Sigmoid colon (tissue), 7 donors: ENCODE results near the gene OR52H1. TPM values are rescaled to one million over a fixed set of nuclear protein-coding genes. Genes with fewer than 3 reads are reported as not detected.
A peak's percentile ranks its signal among the peaks of the same experiment; 100 is the strongest.

Experiments
- DNase-seq: peaks from one replicate; pipeline ENCODE4 v3.0.0-alpha.2; 2019
- H3K27ac ChIP-seq, 4 donors: fragments of 200-600 bp; sonication (generic); one replicate each; pipeline ENCODE4 v1.5.1; 2016 to 2019; ENCODE audit warnings: mild to moderate bottlenecking in 1 of 4
- H3K27me3 ChIP-seq, 3 donors: fragments of 200-600 bp; sonication (generic); one replicate each; pipeline ENCODE4 v1.5.1; 2019; ENCODE audit warnings: mild to moderate bottlenecking in 1 of 3
- H3K36me3 ChIP-seq, 4 donors: fragments of 200-600 bp; sonication (generic); one replicate each; pipeline ENCODE4 v1.5.1; 2016 to 2019
- H3K4me1 ChIP-seq, 4 donors: fragments of 200-600 bp; sonication (generic); one replicate each; pipeline ENCODE4 v1.5.1; 2017 to 2019
- H3K4me3 ChIP-seq, 4 donors: fragments of 200-600 bp; sonication (generic); one replicate each; pipeline ENCODE4 v1.5.1; 2017 to 2019; ENCODE audit warnings: mild to moderate bottlenecking in 2 of 4, moderate library complexity in 1 of 4
- H3K9me3 ChIP-seq, 4 donors: fragments of 200-600 bp in 3 of 4; sonication (generic) in 3 of 4; one replicate each; pipeline versions ENCODE4 v1.5.1 to v1.6.1; 2013 to 2019
- CTCF ChIP-seq, 4 experiments: fragments of 450-650 bp in 3 of 4; fragments of 200-600 bp in 1 of 4; IDR thresholded peaks; one replicate each; pipeline ENCODE4 v1.5.1; 2016 to 2019; ENCODE audit warnings: antibody characterized with exemption in 4 of 4, mild to moderate bottlenecking in 3 of 4, moderate library complexity in 2 of 4
- EP300 ChIP-seq, 4 donors: sonication (generic); formaldehyde crosslinking; IDR thresholded peaks; one replicate each; pipeline ENCODE4 v1.6.1; 2017; ENCODE audit warnings: antibody characterized with exemption in 4 of 4
- POLR2A ChIP-seq, 2 donors: fragments of 450-650 bp; IDR thresholded peaks; one replicate each; pipeline ENCODE4 v1.6.1; 2016; ENCODE audit warnings: antibody characterized with exemption in 2 of 2, mild to moderate bottlenecking in 2 of 2, moderate library complexity in 2 of 2
- POLR2AphosphoS5 ChIP-seq, 4 donors: sonication (generic); formaldehyde crosslinking; IDR thresholded peaks; one replicate each; pipeline ENCODE4 v1.6.1; 2017; ENCODE audit warnings: antibody characterized with exemption in 4 of 4
- WGBS, 2 donors: extraction: QIAGEN DNeasy Blood & Tissue Kit; methylation state at CpG; one replicate each; pipeline ENCODE4 v1.1.7; 2013; 5-methylcytosine and 5-hydroxymethylcytosine counted together
- intact Hi-C: fragments of 100-400 bp; cut with DNase I; formaldehyde crosslinking; loops from one replicate; pipeline ENCODE4 v1.15.1; 2023
- polyA plus RNA-seq, 3 donors: library from polyadenylated mRNA; stranded (reverse); fragments of 200-250 nt; gene quantifications; one replicate each; pipeline ENCODE4 v1.2.3, GENCODE V29; 2013
- total RNA-seq, 4 donors: library from RNA; depleted of rRNA; stranded (reverse); fragments of >200 nt; gene quantifications; one replicate each; pipeline ENCODE4 v1.1.0, GENCODE V29; 2016
- donor health status: healthy with polysubstance abuse.
- donor health status: Bipolar disorder and iron deficiency.
- donor health status: healthy.

OR52H1 gene
- total RNA-seq (1 to 10 TPM in 3 of 4 donors, not detected in 1; 1.5 to 3.0 (median 1.6) TPM), polyA plus RNA-seq (under 1 TPM in 1 of 3 donors, not detected in 2; 0.09 TPM)

GRCh38 chr11:5548440-5548839 lies at the start of gene OR52H1:
OR52H1 (minus strand) TSS chr11:5548540; CDS start chr11:5545505, 3,035 bp downstream.
- TF ChIP-seq POLR2A (IDR thresholded peaks at IDR 0.05), result no peak
- TF ChIP-seq CTCF (IDR thresholded peaks at IDR 0.05), result no peak
- no peak for TF ChIP-seq EP300 (IDR thresholded peaks at IDR 0.05)
- no peak for TF ChIP-seq POLR2AphosphoS5 (IDR thresholded peaks at IDR 0.05)
- Histone ChIP-seq H3K27ac (no peak within 1 kb of the TSS), H3K36me3 (no peaks in the 10 kb centered on the region), H3K9me3 (no peaks in the 10 kb centered on the region), H3K4me3 (no peak within 1 kb of the TSS), H3K27me3 (no peaks in the 10 kb centered on the region), H3K4me1 (no peaks in the 10 kb centered on the region)
- intact Hi-C loops, result no loop called here
- no peak for DNase-seq
- WGBS, 2 donors, result 42 to 55% methylated on average over 1 of the region's 1 CpG

DNA sequence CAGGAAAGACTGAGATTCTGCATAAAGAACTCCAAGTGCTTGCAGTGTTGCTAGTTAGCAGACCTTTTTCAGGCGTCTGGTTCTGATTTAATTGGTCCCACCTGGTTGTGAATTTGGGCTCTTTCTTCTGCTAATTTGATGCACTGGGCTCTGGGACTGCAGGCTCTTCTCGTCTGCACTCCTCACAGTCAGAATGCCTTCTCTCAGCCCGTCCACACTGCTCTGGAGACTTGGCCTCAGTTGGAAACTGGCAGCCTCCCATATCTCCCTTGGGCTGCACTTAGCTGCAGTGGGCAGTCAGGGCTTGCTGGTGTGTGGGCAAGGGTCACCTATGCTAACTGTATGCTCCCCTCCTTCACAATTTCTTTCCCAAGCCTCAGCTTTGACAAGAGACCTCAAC lies 49.6 kb upstream of the OR52H1 start:
- Histone ChIP-seq H3K9me3 (no peaks in the 10 kb centered on the region), H3K27me3 (no peaks in the 10 kb centered on the region), H3K36me3 (no peaks in the 10 kb centered on the region), H3K27ac (peak overlapping the region in 3 of 4 donors; percentile 70 to 81 (median 72)), H3K4me1 (peaks cover 0 to 40% (median 32%) of the 10 kb centered on the region in 4 donors), H3K4me3 (peak overlapping the region in 1 of 4 donors; percentile 50)
- TF ChIP-seq CTCF (IDR thresholded peaks at IDR 0.05) (no peak), EP300 (IDR thresholded peaks at IDR 0.05) (no peak), POLR2A (IDR thresholded peaks at IDR 0.05) (no peak), POLR2AphosphoS5 (IDR thresholded peaks at IDR 0.05) (no peak)
- 74 to 84% methylated on average over 3 of the region's 3 CpGs for WGBS, 2 donors
- no peak for DNase-seq
- intact Hi-C loops, result loop anchor here (2.0 kb wide), 1 partner anchor 87 kb away; the partner anchor contains the start of gene TRIM5

GRCh38 chr11:5596607-5597201 lies 48.4 kb upstream of the OR52H1 start, which contains the start of gene TRIM6:
TRIM6 (plus strand) TSS chr11:5596637; CDS start chr11:5596898, 261 bp downstream.
- H3K27ac ChIP-seq, result peak within 1 kb of the TSS; percentile 70 to 81 (median 72)
- DNase-seq, result peak; percentile 83
- H3K4me1 ChIP-seq, result peaks cover 0 to 40% (median 32%) of the 10 kb centered on the region in 4 donors
- H3K9me3 ChIP-seq, result no peaks in the 10 kb centered on the region
- WGBS, 2 donors, result 8 to 10% methylated on average over 20 of the region's 20 CpGs
- H3K27me3 ChIP-seq, result no peaks in the 10 kb centered on the region
- H3K36me3 ChIP-seq, result no peaks in the 10 kb centered on the region
- TF ChIP-seq EP300 (IDR thresholded peaks at IDR 0.05) (no peak), POLR2AphosphoS5 (IDR thresholded peaks at IDR 0.05) (peak in 3 of 4 donors; percentile 3 to 49 (median 9)), POLR2A (IDR thresholded peaks at IDR 0.05) (no peak)
- H3K4me3 ChIP-seq, result peak within 1 kb of the TSS; percentile 39 to 52 (median 48)
- intact Hi-C loops, result no loop called here

GRCh38 chr11:5593146-5593545 lies 44.8 kb upstream of the OR52H1 start:
- 69 to 73% methylated on average over 1 of the region's 1 CpG for WGBS, 2 donors
- peaks cover 0 to 20% (median 17%) of the 10 kb centered on the region in 4 donors for H3K4me1 ChIP-seq
- intact Hi-C loops, result no loop called here

More at GRCh38 chr11:5593146-5593545, 44.8 kb upstream of the OR52H1 start:
- TF ChIP-seq POLR2A (IDR thresholded peaks at IDR 0.05), result no peak
- no peak for TF ChIP-seq EP300 (IDR thresholded peaks at IDR 0.05)
- no peak for TF ChIP-seq CTCF (IDR thresholded peaks at IDR 0.05)
- TF ChIP-seq POLR2AphosphoS5 (IDR thresholded peaks at IDR 0.05), result no peak
- Histone ChIP-seq H3K9me3 (no peaks in the 10 kb centered on the region), H3K27ac (no peak overlapping the region), H3K36me3 (no peaks in the 10 kb centered on the region), H3K27me3 (no peaks in the 10 kb centered on the region), H3K4me3 (no peak overlapping the region)
- DNase-seq, result no peak
